HG03571 (cell line): ENCODE measurements around the gene ZDHHC18.

ENCODE experiments used
- ATAC-seq: cut with Tn5 transposase; IDR thresholded peaks from one replicate; pipeline ENCODE4 v1.9.1; 2021; ENCODE audit not compliant: unreplicated experiment

ZDHHC18 gene

GRCh38 chr1:26897351-26897750, 70.9 kb downstream of the ZDHHC18 start:
- ATAC-seq, result no peak

DNA sequence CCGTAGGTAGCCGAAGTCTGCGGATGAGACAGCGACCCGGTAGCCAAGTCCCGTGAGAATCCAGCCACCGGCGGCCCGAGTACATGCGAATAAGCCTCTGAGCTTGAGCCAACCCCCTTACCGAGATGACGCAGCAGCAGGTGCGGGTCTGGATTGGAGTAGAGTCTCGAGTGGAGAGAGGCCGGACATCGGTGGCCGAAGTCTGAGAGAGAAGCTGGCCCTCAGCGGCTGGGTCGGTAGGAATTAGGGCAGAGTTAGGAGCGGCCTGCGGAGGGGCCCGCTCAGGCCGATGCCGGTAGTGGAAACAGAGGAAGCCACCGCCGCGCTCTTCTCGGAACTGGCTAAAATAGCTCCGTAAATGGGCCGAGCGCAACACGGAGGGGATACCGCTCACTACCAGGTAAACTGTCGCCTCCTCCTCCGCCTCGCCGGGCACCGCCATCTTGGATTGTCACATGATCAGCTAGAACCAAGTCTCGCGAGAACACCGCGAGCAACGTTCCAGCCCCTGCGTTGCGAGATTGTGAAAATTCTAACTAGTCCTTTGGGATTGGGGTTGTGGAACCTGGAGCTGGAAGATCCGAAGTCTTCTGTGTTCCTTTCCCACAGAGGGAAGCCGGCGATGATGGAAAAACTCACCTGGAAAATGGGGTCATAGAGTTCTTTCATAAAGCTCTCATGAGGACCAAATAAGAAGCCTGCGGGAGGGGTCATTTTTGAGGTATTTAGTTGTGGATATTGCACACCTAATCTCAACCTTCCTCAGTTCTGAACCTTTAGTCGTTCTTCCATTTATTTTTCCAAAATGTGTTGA, 73.7 kb downstream of the ZDHHC18 start, which contains the start of gene GPATCH3:
Gene GPATCH3, minus strand, starts transcription at position 467 of the 814 bp plus-strand sequence. Its CDS starts 25 bp downstream, at position 442.
- ATAC-seq, result peak; percentile 75

- no peak for ATAC-seq
Measured at GRCh38 chr1:26900815-26901511, 74.5 kb downstream of the ZDHHC18 start.
